Measurements from ENCODE around the gene PRICKLE3. TPM values are rescaled to one million over a fixed set of nuclear protein-coding genes. Genes with fewer than 3 reads are reported as not detected.

Gene PRICKLE3
- total RNA-seq, 1 donor, result 3.3 TPM

GRCh38 chrX:49198540-49199314, 12.6 kb upstream of the PRICKLE3 start:
- Histone ChIP-seq H3K4me1 (ENCODE audit: insufficient read depth, low read length) (peaks cover 6% of the 10 kb centered on the region), H3K9me3 (ENCODE audit: low read depth, low read length) (no peaks in the 10 kb centered on the region), H3K27me3 (ENCODE audit: insufficient read depth, low read length) (no peaks in the 10 kb centered on the region), H3K4me3 (ENCODE audit: low read length) (no peak overlapping the region)

DNA sequence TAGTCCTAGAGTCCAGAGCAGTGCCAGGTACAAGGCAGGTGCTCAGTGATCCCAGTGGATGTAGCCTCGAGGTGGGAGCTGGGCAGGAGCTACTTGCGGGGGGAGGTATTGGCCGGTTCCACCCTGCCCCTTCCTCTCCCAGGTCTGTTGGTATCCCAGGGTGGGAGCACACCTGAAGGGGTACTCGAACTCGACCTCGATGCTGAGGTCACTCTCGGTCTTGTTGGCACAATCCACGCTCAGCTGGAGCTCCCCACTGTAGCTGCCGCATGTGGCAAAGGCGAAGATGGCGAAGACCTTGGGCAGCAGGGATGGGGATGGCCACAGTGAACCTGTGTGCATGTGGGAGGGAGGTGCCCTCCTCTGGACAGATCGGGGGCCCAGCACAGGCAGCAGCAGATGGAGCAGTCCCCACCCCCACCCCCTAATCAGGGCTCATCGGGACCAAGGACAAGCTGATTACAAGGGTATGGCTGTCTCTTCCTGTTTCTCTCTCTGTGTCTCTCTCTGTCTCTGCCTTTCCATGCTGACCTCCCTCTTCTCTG, 11.4 kb upstream of the PRICKLE3 start:
- Histone ChIP-seq H3K9me3 (ENCODE audit: low read depth, low read length) (no peaks in the 10 kb centered on the region), H3K4me1 (ENCODE audit: insufficient read depth, low read length) (peaks cover 6% of the 10 kb centered on the region), H3K27me3 (ENCODE audit: insufficient read depth, low read length) (no peaks in the 10 kb centered on the region), H3K4me3 (ENCODE audit: low read length) (no peak overlapping the region)

GRCh38 chrX:49193542-49193964, 7.4 kb upstream of the PRICKLE3 start:
- H3K9me3 ChIP-seq (ENCODE audit: low read depth, low read length), result no peaks in the 10 kb centered on the region
- no peak overlapping the region for H3K4me3 ChIP-seq (ENCODE audit: low read length)
- no peaks in the 10 kb centered on the region for H3K27me3 ChIP-seq (ENCODE audit: insufficient read depth, low read length)
- H3K4me1 ChIP-seq (ENCODE audit: insufficient read depth, low read length), result no peaks in the 10 kb centered on the region

GRCh38 chrX:49192722-49193328, 6.7 kb upstream of the PRICKLE3 start:
- Histone ChIP-seq H3K4me3 (ENCODE audit: low read length) (no peak overlapping the region), H3K4me1 (ENCODE audit: insufficient read depth, low read length) (no peaks in the 10 kb centered on the region), H3K27me3 (ENCODE audit: insufficient read depth, low read length) (no peaks in the 10 kb centered on the region), H3K9me3 (ENCODE audit: low read depth, low read length) (no peaks in the 10 kb centered on the region)

DNA sequence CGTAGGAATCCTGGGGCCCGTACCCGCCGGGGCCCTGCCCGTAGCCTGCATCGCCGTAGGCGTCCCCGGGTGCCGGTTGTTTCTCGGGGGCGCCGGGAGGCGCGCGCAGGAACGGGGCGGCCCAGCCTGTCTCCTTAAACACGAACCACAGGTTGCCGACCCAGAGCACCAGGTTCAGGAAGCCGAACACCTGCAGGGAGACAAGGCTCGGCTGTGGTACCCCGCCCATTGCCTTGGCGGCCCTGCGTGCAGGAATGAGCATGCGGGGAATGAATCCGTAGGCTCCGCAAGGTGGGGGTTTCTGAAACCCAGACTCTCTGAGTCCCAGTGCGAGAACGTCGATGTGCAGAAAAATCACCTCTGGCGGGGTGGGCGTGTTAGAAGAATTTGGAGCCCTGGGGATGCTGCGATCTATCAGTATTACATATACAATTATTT, 5.4 kb upstream of the PRICKLE3 start:
- Histone ChIP-seq H3K9me3 (ENCODE audit: low read depth, low read length) (no peaks in the 10 kb centered on the region), H3K4me1 (ENCODE audit: insufficient read depth, low read length) (peaks cover under 1% of the 10 kb centered on the region), H3K4me3 (ENCODE audit: low read length) (peak overlapping the region; percentile 63), H3K27me3 (ENCODE audit: insufficient read depth, low read length) (no peaks in the 10 kb centered on the region)

- Histone ChIP-seq H3K9me3 (ENCODE audit: low read depth, low read length) (no peaks in the 10 kb centered on the region), H3K4me3 (ENCODE audit: low read length) (peak overlapping the region; percentile 63), H3K27me3 (ENCODE audit: insufficient read depth, low read length) (no peaks in the 10 kb centered on the region), H3K4me1 (ENCODE audit: insufficient read depth, low read length) (peaks cover 4% of the 10 kb centered on the region)
These were observed 4.8 kb upstream of the PRICKLE3 start for GRCh38 chrX:49190821-49191573.

DNA sequence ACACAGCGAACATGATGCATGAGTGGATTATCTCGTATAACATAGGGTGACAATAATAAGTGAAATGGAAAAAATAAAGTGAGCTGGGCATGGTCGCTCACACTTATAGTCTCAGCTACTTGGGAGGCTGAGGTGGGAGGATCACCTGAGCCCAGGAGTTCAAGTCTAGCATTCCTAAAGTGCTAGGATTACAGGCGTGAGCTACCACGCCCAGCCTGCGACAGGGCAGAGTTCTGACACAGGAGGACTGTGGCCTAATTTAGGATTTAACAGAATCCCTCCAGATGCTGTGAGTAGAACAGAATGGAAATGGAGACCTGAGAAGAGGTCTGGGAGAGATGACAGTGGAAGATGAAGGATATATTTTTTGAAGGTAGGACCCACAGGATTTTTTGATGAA, 3.4 kb upstream of the PRICKLE3 start:
- Histone ChIP-seq H3K27me3 (ENCODE audit: insufficient read depth, low read length) (no peaks in the 10 kb centered on the region), H3K9me3 (ENCODE audit: low read depth, low read length) (no peaks in the 10 kb centered on the region), H3K4me1 (ENCODE audit: insufficient read depth, low read length) (peaks cover 11% of the 10 kb centered on the region), H3K4me3 (ENCODE audit: low read length) (no peak overlapping the region)

- Histone ChIP-seq H3K27me3 (ENCODE audit: insufficient read depth, low read length) (no peaks in the 10 kb centered on the region), H3K4me3 (ENCODE audit: low read length) (no peak overlapping the region), H3K4me1 (ENCODE audit: insufficient read depth, low read length) (peaks cover 11% of the 10 kb centered on the region), H3K9me3 (ENCODE audit: low read depth, low read length) (no peaks in the 10 kb centered on the region)
These were observed 2.4 kb upstream of the PRICKLE3 start for GRCh38 chrX:49188468-49189076.

GRCh38 chrX:49187526-49187925, 1.4 kb upstream of the PRICKLE3 start:
- Histone ChIP-seq H3K27me3 (ENCODE audit: insufficient read depth, low read length) (no peaks in the 10 kb centered on the region), H3K4me1 (ENCODE audit: insufficient read depth, low read length) (peaks cover 11% of the 10 kb centered on the region), H3K9me3 (ENCODE audit: low read depth, low read length) (no peaks in the 10 kb centered on the region), H3K4me3 (ENCODE audit: low read length) (no peak overlapping the region)

DNA sequence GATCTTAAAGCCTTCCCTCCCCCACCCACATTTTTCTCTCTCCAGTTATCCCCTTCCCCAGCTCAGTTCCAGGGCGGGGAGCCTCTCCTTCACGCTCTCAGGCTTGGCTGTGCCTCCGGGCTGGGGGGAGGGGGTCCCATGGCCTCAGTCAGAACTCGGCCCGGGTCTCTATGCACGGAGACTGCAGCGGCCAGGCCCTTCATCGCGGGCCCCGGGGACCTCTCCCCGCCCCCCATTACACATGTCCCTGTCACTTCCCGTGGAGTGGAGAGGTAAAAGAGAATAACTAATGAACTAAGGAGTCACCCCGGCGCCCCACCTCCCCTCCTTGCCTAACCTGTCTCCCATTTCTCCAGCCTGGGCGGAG, 838 bp upstream of the PRICKLE3 start:
- no peak overlapping the region for H3K4me3 ChIP-seq (ENCODE audit: low read length)
- peaks cover 11% of the 10 kb centered on the region for H3K4me1 ChIP-seq (ENCODE audit: insufficient read depth, low read length)
- no peaks in the 10 kb centered on the region for H3K9me3 ChIP-seq (ENCODE audit: low read depth, low read length)
- no peaks in the 10 kb centered on the region for H3K27me3 ChIP-seq (ENCODE audit: insufficient read depth, low read length)

DNA sequence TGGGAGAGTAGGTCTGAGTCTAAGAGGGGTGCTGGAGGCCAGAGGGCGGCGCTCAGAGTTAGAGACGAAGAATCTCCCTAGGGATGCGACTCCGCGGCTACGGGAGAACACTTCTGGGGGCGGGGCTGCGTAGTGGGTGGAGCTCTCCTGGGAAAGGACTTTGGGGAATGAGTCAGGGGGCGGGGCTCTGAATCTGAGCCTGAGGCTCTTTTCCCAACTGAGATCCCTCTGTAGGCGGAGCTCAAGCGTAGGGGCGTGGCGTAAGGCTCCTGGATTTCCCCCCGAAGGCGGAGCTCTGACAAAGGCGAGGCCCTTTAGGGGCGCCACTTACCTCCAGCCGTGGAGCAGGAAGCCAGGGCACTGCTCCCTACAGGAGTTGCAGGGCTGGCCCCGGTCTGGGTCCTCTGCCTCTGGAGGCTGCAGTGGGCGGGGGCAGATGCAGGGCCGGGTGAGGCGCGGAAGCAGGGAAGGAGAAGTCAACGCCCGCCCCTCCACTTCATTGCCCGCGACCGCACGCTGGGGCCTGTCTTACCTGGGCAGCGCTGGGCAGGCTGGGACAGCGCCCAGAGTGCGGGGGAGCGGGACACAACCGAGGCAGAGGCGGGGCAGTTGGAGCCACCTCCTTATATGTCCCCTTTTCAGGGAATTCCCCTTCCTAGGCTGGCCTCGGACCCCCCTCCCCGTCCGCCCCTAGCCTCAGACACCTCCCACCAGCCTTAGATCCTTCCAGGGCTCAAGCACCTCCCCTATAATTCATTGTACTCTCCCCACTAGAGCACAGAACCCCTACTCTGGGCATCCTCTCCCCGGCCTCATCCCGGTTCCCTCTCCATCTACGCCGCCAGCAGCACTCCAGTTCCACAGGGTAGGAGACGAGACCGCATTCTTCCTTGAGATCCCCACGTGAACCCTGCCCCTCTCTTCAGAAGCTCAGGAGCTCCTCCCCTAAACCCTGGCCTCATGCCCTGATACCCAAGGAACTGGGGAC, 1.6 kb downstream of the PRICKLE3 start:
- Histone ChIP-seq H3K27me3 (ENCODE audit: insufficient read depth, low read length) (no peaks in the 10 kb centered on the region), H3K4me1 (ENCODE audit: insufficient read depth, low read length) (peaks cover 11% of the 10 kb centered on the region), H3K9me3 (ENCODE audit: low read depth, low read length) (no peaks in the 10 kb centered on the region), H3K4me3 (ENCODE audit: low read length) (peak overlapping the region; percentile 20)

GRCh38 chrX:49183701-49184281, 2.4 kb downstream of the PRICKLE3 start:
- Histone ChIP-seq H3K9me3 (ENCODE audit: low read depth, low read length) (no peaks in the 10 kb centered on the region), H3K27me3 (ENCODE audit: insufficient read depth, low read length) (no peaks in the 10 kb centered on the region), H3K4me3 (ENCODE audit: low read length) (no peak overlapping the region), H3K4me1 (ENCODE audit: insufficient read depth, low read length) (peaks cover 11% of the 10 kb centered on the region)

- Histone ChIP-seq H3K9me3 (ENCODE audit: low read depth, low read length) (no peaks in the 10 kb centered on the region), H3K4me1 (ENCODE audit: insufficient read depth, low read length) (peaks cover 21% of the 10 kb centered on the region), H3K27me3 (ENCODE audit: insufficient read depth, low read length) (no peaks in the 10 kb centered on the region), H3K4me3 (ENCODE audit: low read length) (no peak overlapping the region)
These were observed 6.8 kb downstream of the PRICKLE3 start for GRCh38 chrX:49179358-49179757.

- Histone ChIP-seq H3K4me3 (ENCODE audit: low read length) (no peak overlapping the region), H3K4me1 (ENCODE audit: insufficient read depth, low read length) (peaks cover 29% of the 10 kb centered on the region), H3K9me3 (ENCODE audit: low read depth, low read length) (no peaks in the 10 kb centered on the region), H3K27me3 (ENCODE audit: insufficient read depth, low read length) (no peaks in the 10 kb centered on the region)
These were observed 7.6 kb downstream of the PRICKLE3 start for GRCh38 chrX:49178537-49178936.

Measured in mononuclear cell (primary cell).